HEK293 (cell line): ENCODE data around the gene COL8A1.

Experiments used
- CTCF ChIA-PET: fragments of 350-600 bp; formaldehyde crosslinking; extraction: SDS; loops from one replicate; lab custom pipeline; 2021; ENCODE audit warnings: antibody characterized with exemption; lab: Yijun Ruan, JAX
- POLR2A ChIA-PET: fragments of 300-600 bp; formaldehyde crosslinking; extraction: SDS; loops from one replicate; lab custom pipeline; 2020; ENCODE audit warnings: antibody characterized with exemption, inconsistent platforms; lab: Yijun Ruan, JAX
- H3K27ac ChIP-seq: fragments of 200-500 bp; sonication (Bioruptor generic); 2 replicates; pipeline ENCODE4 v1.5.1; 2014; ENCODE audit warnings: low read depth, low read length, control low read depth, inconsistent platforms; ENCODE audit errors: extremely low read depth
- H3K36me3 ChIP-seq, 2 experiments: fragments of 200-500 bp in 1 of 2; sonication (Bioruptor generic) in 1 of 2; 1 replicate in 1 of 2; 2 replicates in 1 of 2; pipeline ENCODE4 v1.5.1; 2014 to 2017; ENCODE audit warnings: inconsistent platforms in 2 of 2, low read length in 2 of 2; ENCODE audit not compliant: control insufficient read depth in 2 of 2, insufficient read depth in 1 of 2
- H3K4me1 ChIP-seq: fragments of 200-500 bp; sonication (Bioruptor generic); 2 replicates; pipeline ENCODE4 v1.5.1; 2014; ENCODE audit warnings: mild to moderate bottlenecking, low read length, inconsistent platforms; ENCODE audit not compliant: control insufficient read depth, insufficient read depth
- H3K4me3 ChIP-seq: 2 replicates; pipeline ENCODE4 v1.5.1; 2011; ENCODE audit warnings: low read depth, mild to moderate bottlenecking, control low read depth, low read length, moderate library complexity
- H3K9me3 ChIP-seq: fragments of 200-500 bp; sonication (Bioruptor generic); 2 replicates; pipeline ENCODE4 v1.5.1; 2014; ENCODE audit warnings: low read depth, low read length, inconsistent platforms; ENCODE audit not compliant: control insufficient read depth, insufficient read depth
- HOXC10 ChIP-seq: sonication (generic); formaldehyde crosslinking; IDR thresholded peaks from 2 replicates; pipeline ENCODE4 v1.8.1; 2023; ENCODE audit warnings: mild to moderate bottlenecking, missing genetic modification reagents
- KLF10 ChIP-seq: fragments of 450-650 bp; IDR thresholded peaks from 2 replicates; pipeline ENCODE4 v1.5.1; 2018; ENCODE audit warnings: missing biosample characterization, mild to moderate bottlenecking, missing genetic modification characterization
- KLF7 ChIP-seq: fragments of 450-650 bp; formaldehyde crosslinking; IDR thresholded peaks from 2 replicates; pipeline ENCODE4 v1.5.1; 2016; ENCODE audit warnings: missing biosample characterization, missing genetic modification characterization, borderline replicate concordance
- PRDM6 ChIP-seq: fragments of 450-650 bp; formaldehyde crosslinking; IDR thresholded peaks from 2 replicates; pipeline ENCODE4 v1.5.1; 2017; ENCODE audit warnings: missing biosample characterization, missing genetic modification characterization
- WT1 ChIP-seq: fragments of 450-650 bp; formaldehyde crosslinking; IDR thresholded peaks from 2 replicates; pipeline ENCODE4 v1.5.1; 2016; ENCODE audit warnings: missing biosample characterization, missing genetic modification characterization
- ZBTB44 ChIP-seq: fragments of 450-650 bp; IDR thresholded peaks from 2 replicates; pipeline ENCODE4 v1.5.1; 2018; ENCODE audit warnings: missing biosample characterization, mild to moderate bottlenecking, missing genetic modification characterization
- ZIC2 ChIP-seq: fragments of 450-650 bp; formaldehyde crosslinking; IDR thresholded peaks from 2 replicates; pipeline ENCODE4 v1.5.1; 2016; ENCODE audit warnings: missing biosample characterization, missing genetic modification characterization
- ZNF169 ChIP-seq: fragments of 450-650 bp; formaldehyde crosslinking; IDR thresholded peaks from 2 replicates; pipeline ENCODE4 v1.5.1; 2016; ENCODE audit warnings: missing biosample characterization, missing genetic modification characterization
- ZNF19 ChIP-seq: fragments of 450-650 bp; formaldehyde crosslinking; IDR thresholded peaks from 2 replicates; pipeline ENCODE4; 2016; ENCODE audit warnings: missing biosample characterization, missing genetic modification characterization, low read depth
- ZNF248 ChIP-seq: fragments of 450-650 bp; formaldehyde crosslinking; IDR thresholded peaks from 2 replicates; pipeline ENCODE4 v1.5.1; 2017; ENCODE audit warnings: missing biosample characterization, missing genetic modification characterization
- ZNF544 ChIP-seq: fragments of 450-650 bp; formaldehyde crosslinking; IDR thresholded peaks from 2 replicates; pipeline ENCODE4 v1.5.0; 2017; ENCODE audit warnings: missing biosample characterization, missing genetic modification characterization
- ZNF664 ChIP-seq: fragments of 450-650 bp; formaldehyde crosslinking; IDR thresholded peaks from 2 replicates; pipeline ENCODE4 v1.5.1; 2016; ENCODE audit warnings: missing biosample characterization, missing genetic modification characterization
- ZNF692 ChIP-seq: fragments of 450-650 bp; formaldehyde crosslinking; IDR thresholded peaks from 2 replicates; pipeline ENCODE4 v1.5.1; 2016; ENCODE audit warnings: missing biosample characterization, missing genetic modification characterization
- ZNF768 ChIP-seq: fragments of 450-650 bp; formaldehyde crosslinking; IDR thresholded peaks from 2 replicates; pipeline ENCODE4 v1.5.1; 2018; ENCODE audit warnings: missing biosample characterization, mild to moderate bottlenecking, missing genetic modification characterization
- ZNF830 ChIP-seq: fragments of 450-650 bp; IDR thresholded peaks from 2 replicates; pipeline ENCODE4 v1.5.0; 2018; ENCODE audit warnings: missing biosample characterization, missing genetic modification characterization, low read depth, mild to moderate bottlenecking, moderate library complexity
- TF ChIP-seq, protein P1 (sequence below): fragments of 450-650 bp; formaldehyde crosslinking; IDR thresholded peaks from 2 replicates; pipeline ENCODE4 v1.5.1; 2017; ENCODE audit warnings: missing biosample characterization, missing genetic modification characterization
- TF ChIP-seq, protein P2 (sequence below): fragments of 450-650 bp; formaldehyde crosslinking; conservative IDR thresholded peaks from 2 replicates; pipeline ENCODE4 v1.5.1; 2016; ENCODE audit warnings: low read depth, missing biosample characterization, missing genetic modification characterization

The COL8A1 gene

GRCh38 chr3:99681512-99681911 is 43.1 kb downstream of the COL8A1 start:
- H3K4me3 ChIP-seq, result no peak overlapping the region
- no peak for TF ChIP-seq HOXC10 (CRISPR knock-in tag)
- no peak for TF ChIP-seq ZNF664 (tag by site-specific recombination)
- no peak for TF ChIP-seq ZNF19 (tag by site-specific recombination)
- TF ChIP-seq KLF7, result no peak
- TF ChIP-seq ZNF830 (tag by site-specific recombination), result no peak
- TF ChIP-seq, protein P1, sequence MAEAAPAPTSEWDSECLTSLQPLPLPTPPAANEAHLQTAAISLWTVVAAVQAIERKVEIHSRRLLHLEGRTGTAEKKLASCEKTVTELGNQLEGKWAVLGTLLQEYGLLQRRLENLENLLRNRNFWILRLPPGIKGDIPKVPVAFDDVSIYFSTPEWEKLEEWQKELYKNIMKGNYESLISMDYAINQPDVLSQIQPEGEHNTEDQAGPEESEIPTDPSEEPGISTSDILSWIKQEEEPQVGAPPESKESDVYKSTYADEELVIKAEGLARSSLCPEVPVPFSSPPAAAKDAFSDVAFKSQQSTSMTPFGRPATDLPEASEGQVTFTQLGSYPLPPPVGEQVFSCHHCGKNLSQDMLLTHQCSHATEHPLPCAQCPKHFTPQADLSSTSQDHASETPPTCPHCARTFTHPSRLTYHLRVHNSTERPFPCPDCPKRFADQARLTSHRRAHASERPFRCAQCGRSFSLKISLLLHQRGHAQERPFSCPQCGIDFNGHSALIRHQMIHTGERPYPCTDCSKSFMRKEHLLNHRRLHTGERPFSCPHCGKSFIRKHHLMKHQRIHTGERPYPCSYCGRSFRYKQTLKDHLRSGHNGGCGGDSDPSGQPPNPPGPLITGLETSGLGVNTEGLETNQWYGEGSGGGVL, result no peak
- no peak for TF ChIP-seq ZNF169 (tag by site-specific recombination)
- no peak for TF ChIP-seq ZBTB44 (tag by site-specific recombination)
- no peak for TF ChIP-seq ZNF544 (tag by site-specific recombination)
- no peak for TF ChIP-seq ZNF248
- no peak for TF ChIP-seq WT1 (tag by site-specific recombination)
- TF ChIP-seq PRDM6 (tag by site-specific recombination), result no peak
- no peak for TF ChIP-seq ZNF768 (tag by site-specific recombination)
- no peak for TF ChIP-seq ZIC2 (tag by site-specific recombination)
- no peak for TF ChIP-seq KLF10 (tag by site-specific recombination)
- TF ChIP-seq ZNF692 (tag by site-specific recombination), result no peak
- TF ChIP-seq, protein P2, sequence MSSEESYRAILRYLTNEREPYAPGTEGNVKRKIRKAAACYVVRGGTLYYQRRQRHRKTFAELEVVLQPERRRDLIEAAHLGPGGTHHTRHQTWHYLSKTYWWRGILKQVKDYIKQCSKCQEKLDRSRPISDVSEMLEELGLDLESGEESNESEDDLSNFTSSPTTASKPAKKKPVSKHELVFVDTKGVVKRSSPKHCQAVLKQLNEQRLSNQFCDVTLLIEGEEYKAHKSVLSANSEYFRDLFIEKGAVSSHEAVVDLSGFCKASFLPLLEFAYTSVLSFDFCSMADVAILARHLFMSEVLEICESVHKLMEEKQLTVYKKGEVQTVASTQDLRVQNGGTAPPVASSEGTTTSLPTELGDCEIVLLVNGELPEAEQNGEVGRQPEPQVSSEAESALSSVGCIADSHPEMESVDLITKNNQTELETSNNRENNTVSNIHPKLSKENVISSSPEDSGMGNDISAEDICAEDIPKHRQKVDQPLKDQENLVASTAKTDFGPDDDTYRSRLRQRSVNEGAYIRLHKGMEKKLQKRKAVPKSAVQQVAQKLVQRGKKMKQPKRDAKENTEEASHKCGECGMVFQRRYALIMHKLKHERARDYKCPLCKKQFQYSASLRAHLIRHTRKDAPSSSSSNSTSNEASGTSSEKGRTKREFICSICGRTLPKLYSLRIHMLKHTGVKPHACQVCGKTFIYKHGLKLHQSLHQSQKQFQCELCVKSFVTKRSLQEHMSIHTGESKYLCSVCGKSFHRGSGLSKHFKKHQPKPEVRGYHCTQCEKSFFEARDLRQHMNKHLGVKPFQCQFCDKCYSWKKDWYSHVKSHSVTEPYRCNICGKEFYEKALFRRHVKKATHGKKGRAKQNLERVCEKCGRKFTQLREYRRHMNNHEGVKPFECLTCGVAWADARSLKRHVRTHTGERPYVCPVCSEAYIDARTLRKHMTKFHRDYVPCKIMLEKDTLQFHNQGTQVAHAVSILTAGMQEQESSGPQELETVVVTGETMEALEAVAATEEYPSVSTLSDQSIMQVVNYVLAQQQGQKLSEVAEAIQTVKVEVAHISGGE (tag by site-specific recombination), result no peak
- ChIA-PET POLR2A (no interaction called here), CTCF (no interaction called here)
- H3K4me1 ChIP-seq, result no peaks in the 10 kb centered on the region
- no peaks in the 10 kb centered on the region for H3K36me3 ChIP-seq
- no peaks in the 10 kb centered on the region for H3K9me3 ChIP-seq
- no peak overlapping the region for H3K27ac ChIP-seq
